ENCODE results near the gene CRTC2. TPM values are rescaled to one million over a fixed set of nuclear protein-coding genes. Genes with fewer than 3 reads are reported as not detected.

The CRTC2 gene
- total RNA-seq, 1 donor from 2014 or later, result 47.3 TPM

- no peak for TF ChIP-seq CTCF (IDR thresholded peaks at IDR 0.05; ENCODE audit: partially characterized antibody, unreplicated experiment)
- peak overlapping the region; percentile 26 for H3K4me3 Mint-ChIP-seq (ENCODE audit: unreplicated experiment)
- peaks cover 7% of the 10 kb centered on the region for H3K9me3 Mint-ChIP-seq (ENCODE audit: unreplicated experiment)
- H3K27ac Mint-ChIP-seq (ENCODE audit: unreplicated experiment), result no peak overlapping the region
- H3K36me3 Mint-ChIP-seq (ENCODE audit: unreplicated experiment), result no peaks in the 10 kb centered on the region
- peaks cover 7% of the 10 kb centered on the region for H3K27me3 Mint-ChIP-seq (ENCODE audit: unreplicated experiment)
- peaks cover 3% of the 10 kb centered on the region for H3K4me1 Mint-ChIP-seq (ENCODE audit: low read depth, unreplicated experiment)
- DNase-seq, result no peak
Measured at GRCh38 chr1:153944005-153944826, 14.2 kb downstream of the CRTC2 start.

- H3K27ac Mint-ChIP-seq (ENCODE audit: unreplicated experiment), result no peak overlapping the region
- DNase-seq, result no peak
- peaks cover 9% of the 10 kb centered on the region for H3K27me3 Mint-ChIP-seq (ENCODE audit: unreplicated experiment)
- no peak overlapping the region for H3K4me3 Mint-ChIP-seq (ENCODE audit: unreplicated experiment)
- TF ChIP-seq CTCF (IDR thresholded peaks at IDR 0.05; ENCODE audit: partially characterized antibody, unreplicated experiment), result no peak
- no peaks in the 10 kb centered on the region for H3K36me3 Mint-ChIP-seq (ENCODE audit: unreplicated experiment)
- H3K9me3 Mint-ChIP-seq (ENCODE audit: unreplicated experiment), result peaks cover 7% of the 10 kb centered on the region
- H3K4me1 Mint-ChIP-seq (ENCODE audit: low read depth, unreplicated experiment), result peaks cover 3% of the 10 kb centered on the region
Measured at GRCh38 chr1:153942766-153943549, 15.5 kb downstream of the CRTC2 start.

- Mint-ChIP-seq H3K27ac (ENCODE audit: unreplicated experiment) (no peak overlapping the region), H3K4me3 (ENCODE audit: unreplicated experiment) (no peak overlapping the region), H3K36me3 (ENCODE audit: unreplicated experiment) (no peaks in the 10 kb centered on the region), H3K4me1 (ENCODE audit: low read depth, unreplicated experiment) (peaks cover 3% of the 10 kb centered on the region), H3K27me3 (ENCODE audit: unreplicated experiment) (peaks cover 9% of the 10 kb centered on the region), H3K9me3 (ENCODE audit: unreplicated experiment) (peaks cover 6% of the 10 kb centered on the region)
- TF ChIP-seq CTCF (IDR thresholded peaks at IDR 0.05; ENCODE audit: partially characterized antibody, unreplicated experiment), result no peak
- no peak for DNase-seq
Measured at GRCh38 chr1:153941826-153942725, 16.3 kb downstream of the CRTC2 start.

GRCh38 chr1:153940756-153941155, 17.7 kb downstream of the CRTC2 start:
- no peaks in the 10 kb centered on the region for H3K36me3 Mint-ChIP-seq (ENCODE audit: unreplicated experiment)
- no peak overlapping the region for H3K4me3 Mint-ChIP-seq (ENCODE audit: unreplicated experiment)
- no peak for TF ChIP-seq CTCF (IDR thresholded peaks at IDR 0.05; ENCODE audit: partially characterized antibody, unreplicated experiment)
- peaks cover 3% of the 10 kb centered on the region for H3K4me1 Mint-ChIP-seq (ENCODE audit: low read depth, unreplicated experiment)
- H3K27ac Mint-ChIP-seq (ENCODE audit: unreplicated experiment), result no peak overlapping the region
- H3K27me3 Mint-ChIP-seq (ENCODE audit: unreplicated experiment), result peaks cover 7% of the 10 kb centered on the region
- no peak for DNase-seq
- H3K9me3 Mint-ChIP-seq (ENCODE audit: unreplicated experiment), result peaks cover 5% of the 10 kb centered on the region
